ENCODE measurements around the gene MUS81. TPM values are rescaled to one million over a fixed set of nuclear protein-coding genes. Genes with fewer than 3 reads are reported as not detected.

MUS81 gene
- total and polyA plus RNA-seq, 2 of the 4 experiments (the other 2 are of a cell fraction), result 23.7 to 47.9 TPM

GRCh38 chr11:65834202-65834601 is 26.0 kb upstream of the MUS81 start (continued):
- TF ChIP-seq, protein P1, sequence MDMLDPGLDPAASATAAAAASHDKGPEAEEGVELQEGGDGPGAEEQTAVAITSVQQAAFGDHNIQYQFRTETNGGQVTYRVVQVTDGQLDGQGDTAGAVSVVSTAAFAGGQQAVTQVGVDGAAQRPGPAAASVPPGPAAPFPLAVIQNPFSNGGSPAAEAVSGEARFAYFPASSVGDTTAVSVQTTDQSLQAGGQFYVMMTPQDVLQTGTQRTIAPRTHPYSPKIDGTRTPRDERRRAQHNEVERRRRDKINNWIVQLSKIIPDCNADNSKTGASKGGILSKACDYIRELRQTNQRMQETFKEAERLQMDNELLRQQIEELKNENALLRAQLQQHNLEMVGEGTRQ (IDR thresholded peaks at IDR 0.05; ENCODE audit: low read depth, low read length), result no peak
- TF ChIP-seq CHD1 (IDR thresholded peaks at IDR 0.05; ENCODE audit: low read depth, low read length), result no peak
- TF ChIP-seq NFE2L2 (IDR thresholded peaks at IDR 0.05; ENCODE audit: low read depth, low read length), result no peak

- no peak for DNase-seq
- in situ Hi-C loops (cut with MboI; ENCODE audit: low sequenced_read_pairs) (no loop called here), intact Hi-C loops (cut with micrococcal nuclease) (no loop called here), dilution Hi-C loops (cut with HindIII; ENCODE audit: low sequenced_read_pairs, unreplicated experiment) (no loop called here)
- Histone ChIP-seq H2BK15ac (ENCODE audit: low read depth, low read length) (no peak overlapping the region), H3K56ac (ENCODE audit: extremely low read depth, insufficient read depth, low read length) (no peak overlapping the region), H4K5ac (ENCODE audit: low read depth, low read length) (no peak overlapping the region), H2AK5ac (ENCODE audit: low read depth, low read length) (no peak overlapping the region), H3K9me1 (ENCODE audit: insufficient read depth, low read length) (no peaks in the 10 kb centered on the region), H4K91ac (ENCODE audit: insufficient read depth, low read depth, low read length) (no peak overlapping the region), H3K4me2 (ENCODE audit: low read depth, low read length) (no peak overlapping the region), H2AFZ (replicated peaks; ENCODE audit: low read length, poor library complexity) (no peak overlapping the region), H2BK5ac (ENCODE audit: low read depth, low read length, poor library complexity, severe bottlenecking) (no peak overlapping the region), H3K23ac (ENCODE audit: low read depth, low read length) (no peak overlapping the region), H3K14ac (replicated peaks; ENCODE audit: low read depth, low read length) (no peak overlapping the region), H3K18ac (ENCODE audit: low read depth, low read length) (no peak overlapping the region), H3K4ac (ENCODE audit: low read depth, low read length) (no peak overlapping the region), H3K79me1 (ENCODE audit: low read depth in 1 of 2, low read length in 2 of 2) (no peaks in the 10 kb centered on the region), H3K9me3 (ENCODE audit: control insufficient read depth, insufficient read depth, low read length) (no peaks in the 10 kb centered on the region), H4K20me1 (ENCODE audit: insufficient read depth, low read length) (no peaks in the 10 kb centered on the region), H3K4me3 (ENCODE audit: insufficient read depth, low read depth, low read length) (no peak overlapping the region), H3K27ac (ENCODE audit: insufficient read depth, low read length) (no peak overlapping the region), H4K8ac (ENCODE audit: low read depth in 2 of 2, low read length in 2 of 2) (no peak overlapping the region), H3K4me1 (ENCODE audit: control insufficient read depth, insufficient read depth, low read length) (no peaks in the 10 kb centered on the region), H3K27me3 (ENCODE audit: control insufficient read depth, insufficient read depth, low read length) (no peaks in the 10 kb centered on the region), H3K36me3 (ENCODE audit: control insufficient read depth, insufficient read depth, low read length) (no peaks in the 10 kb centered on the region), H2BK120ac (ENCODE audit: low read depth, low read length) (no peak overlapping the region), H2BK20ac (ENCODE audit: low read depth, low read length) (no peak overlapping the region), H3K9ac (ENCODE audit: low read depth, low read length) (no peak overlapping the region), H2AK9ac (replicated peaks; ENCODE audit: low read depth, low read length, poor library complexity) (no peak overlapping the region)
- BruUV-seq (replicated peaks), result no TSS peak
- CTCF ChIA-PET, result no interaction called here
- no peak for ATAC-seq (ENCODE audit: low read depth)
- no CpG with 5 or more reads among the region's 4 CpGs for WGBS, 2 experiments (ENCODE audit: extremely low coverage in 2 of 2, insufficient read length in 1 of 2)
- POLR2A ChIA-PET (ENCODE audit: unreplicated experiment), result no interaction called here
- TF ChIP-seq FOS (IDR thresholded peaks at IDR 0.05; ENCODE audit: low read depth, low read length), result no peak
- no peak for TF ChIP-seq BHLHE40 (IDR thresholded peaks at IDR 0.05; ENCODE audit: low read depth, low read length)
- TF ChIP-seq, protein P2, sequence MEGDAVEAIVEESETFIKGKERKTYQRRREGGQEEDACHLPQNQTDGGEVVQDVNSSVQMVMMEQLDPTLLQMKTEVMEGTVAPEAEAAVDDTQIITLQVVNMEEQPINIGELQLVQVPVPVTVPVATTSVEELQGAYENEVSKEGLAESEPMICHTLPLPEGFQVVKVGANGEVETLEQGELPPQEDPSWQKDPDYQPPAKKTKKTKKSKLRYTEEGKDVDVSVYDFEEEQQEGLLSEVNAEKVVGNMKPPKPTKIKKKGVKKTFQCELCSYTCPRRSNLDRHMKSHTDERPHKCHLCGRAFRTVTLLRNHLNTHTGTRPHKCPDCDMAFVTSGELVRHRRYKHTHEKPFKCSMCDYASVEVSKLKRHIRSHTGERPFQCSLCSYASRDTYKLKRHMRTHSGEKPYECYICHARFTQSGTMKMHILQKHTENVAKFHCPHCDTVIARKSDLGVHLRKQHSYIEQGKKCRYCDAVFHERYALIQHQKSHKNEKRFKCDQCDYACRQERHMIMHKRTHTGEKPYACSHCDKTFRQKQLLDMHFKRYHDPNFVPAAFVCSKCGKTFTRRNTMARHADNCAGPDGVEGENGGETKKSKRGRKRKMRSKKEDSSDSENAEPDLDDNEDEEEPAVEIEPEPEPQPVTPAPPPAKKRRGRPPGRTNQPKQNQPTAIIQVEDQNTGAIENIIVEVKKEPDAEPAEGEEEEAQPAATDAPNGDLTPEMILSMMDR (conservative IDR thresholded peaks at IDR 0.05; ENCODE audit: low read depth, low read length), result no peak
- TF ChIP-seq RFX5 (IDR thresholded peaks at IDR 0.05; ENCODE audit: low read depth, low read length), result no peak
- TF ChIP-seq MXI1 (IDR thresholded peaks at IDR 0.05; ENCODE audit: borderline replicate concordance, low read depth, low read length), result no peak
- no peak for TF ChIP-seq NFE2L2 (IDR thresholded peaks at IDR 0.05; ENCODE audit: low read depth, low read length)
- TF ChIP-seq CEBPB (IDR thresholded peaks at IDR 0.05; ENCODE audit: low read depth, low read length), result no peak
- no peak for TF ChIP-seq MAZ (IDR thresholded peaks at IDR 0.05; ENCODE audit: borderline replicate concordance, low read depth, low read length)
- TF ChIP-seq MAFK (IDR thresholded peaks at IDR 0.05; ENCODE audit: low read depth, low read length), result no peak
- TF ChIP-seq, protein P3, sequence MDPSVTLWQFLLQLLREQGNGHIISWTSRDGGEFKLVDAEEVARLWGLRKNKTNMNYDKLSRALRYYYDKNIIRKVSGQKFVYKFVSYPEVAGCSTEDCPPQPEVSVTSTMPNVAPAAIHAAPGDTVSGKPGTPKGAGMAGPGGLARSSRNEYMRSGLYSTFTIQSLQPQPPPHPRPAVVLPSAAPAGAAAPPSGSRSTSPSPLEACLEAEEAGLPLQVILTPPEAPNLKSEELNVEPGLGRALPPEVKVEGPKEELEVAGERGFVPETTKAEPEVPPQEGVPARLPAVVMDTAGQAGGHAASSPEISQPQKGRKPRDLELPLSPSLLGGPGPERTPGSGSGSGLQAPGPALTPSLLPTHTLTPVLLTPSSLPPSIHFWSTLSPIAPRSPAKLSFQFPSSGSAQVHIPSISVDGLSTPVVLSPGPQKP (IDR thresholded peaks at IDR 0.05; ENCODE audit: borderline replicate concordance, low read depth, low read length), result no peak
- TF ChIP-seq POLR2A (IDR thresholded peaks at IDR 0.05; ENCODE audit: low read depth, low read length), result no peak
- TF ChIP-seq SMC3 (IDR thresholded peaks at IDR 0.05; ENCODE audit: low read depth, low read length), result no peak
These were observed 18.1 kb upstream of the MUS81 start for GRCh38 chr11:65842144-65842543.

Data from IMR-90 (cell line).